ENCODE results near the gene SLC5A6.
"Not testable (repeated sequence)": the region's sequence is repeated elsewhere in the genome, so short reads cannot be mapped to it uniquely, and the experiment has no call there.

DNA sequence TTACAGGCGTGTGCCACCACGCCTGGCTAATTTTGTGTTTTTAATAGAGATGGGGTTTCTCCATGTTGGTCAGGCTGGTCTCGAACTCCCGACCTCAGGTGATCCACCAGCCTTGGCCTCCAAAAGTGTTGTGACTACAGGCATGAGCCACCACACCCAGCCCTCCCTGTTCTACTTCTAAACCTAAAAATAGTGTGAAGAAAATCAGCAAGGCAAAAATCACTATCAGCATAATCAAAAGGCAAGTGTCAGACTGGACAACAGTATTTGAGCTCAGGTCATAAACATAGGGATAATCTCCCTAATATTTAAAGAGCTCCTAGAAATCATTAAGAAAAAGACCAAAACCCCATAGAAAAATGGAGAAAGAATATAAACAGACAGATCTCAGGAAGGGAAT is 36.3 kb downstream of the SLC5A6 start:
- TF ChIP-seq, protein P1, sequence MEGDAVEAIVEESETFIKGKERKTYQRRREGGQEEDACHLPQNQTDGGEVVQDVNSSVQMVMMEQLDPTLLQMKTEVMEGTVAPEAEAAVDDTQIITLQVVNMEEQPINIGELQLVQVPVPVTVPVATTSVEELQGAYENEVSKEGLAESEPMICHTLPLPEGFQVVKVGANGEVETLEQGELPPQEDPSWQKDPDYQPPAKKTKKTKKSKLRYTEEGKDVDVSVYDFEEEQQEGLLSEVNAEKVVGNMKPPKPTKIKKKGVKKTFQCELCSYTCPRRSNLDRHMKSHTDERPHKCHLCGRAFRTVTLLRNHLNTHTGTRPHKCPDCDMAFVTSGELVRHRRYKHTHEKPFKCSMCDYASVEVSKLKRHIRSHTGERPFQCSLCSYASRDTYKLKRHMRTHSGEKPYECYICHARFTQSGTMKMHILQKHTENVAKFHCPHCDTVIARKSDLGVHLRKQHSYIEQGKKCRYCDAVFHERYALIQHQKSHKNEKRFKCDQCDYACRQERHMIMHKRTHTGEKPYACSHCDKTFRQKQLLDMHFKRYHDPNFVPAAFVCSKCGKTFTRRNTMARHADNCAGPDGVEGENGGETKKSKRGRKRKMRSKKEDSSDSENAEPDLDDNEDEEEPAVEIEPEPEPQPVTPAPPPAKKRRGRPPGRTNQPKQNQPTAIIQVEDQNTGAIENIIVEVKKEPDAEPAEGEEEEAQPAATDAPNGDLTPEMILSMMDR (IDR thresholded peaks at IDR 0.05), result not testable (repeated sequence)
- not testable (repeated sequence) for TF ChIP-seq POLR2A (IDR thresholded peaks at IDR 0.05)

Measured in transverse colon (tissue), 3 donors.